ENCODE results near the gene RBM19. TPM values are rescaled to one million over a fixed set of nuclear protein-coding genes. Genes with fewer than 3 reads are reported as not detected.
"Not testable (repeated sequence)": the region's sequence is repeated elsewhere in the genome, so short reads cannot be mapped to it uniquely, and the experiment has no call there.

The RBM19 gene
- total RNA-seq, 2 experiments from 2014 or later, result 66.9 to 67.7 TPM

GRCh38 chr12:113813229-113813541, 152.9 kb downstream of the RBM19 start:
- ATAC-seq, result no peak
- TF ChIP-seq CTCF (IDR thresholded peaks at IDR 0.05), result no peak
- intact Hi-C loops (cut with micrococcal nuclease), result no loop called here
- no peaks in the 10 kb centered on the region for H3K4me1 Mint-ChIP-seq (ENCODE audit: low read depth)
- H3K4me3 Mint-ChIP-seq, result no peak overlapping the region
- ChIA-PET POLR2A (no interaction called here), CTCF (no interaction called here)
- H3K9me3 Mint-ChIP-seq, result peaks cover 4% of the 10 kb centered on the region
- H3K27ac Mint-ChIP-seq, result no peak overlapping the region
- H3K27me3 Mint-ChIP-seq, result no peaks in the 10 kb centered on the region
- peaks cover 50% of the 10 kb centered on the region for H3K36me3 Mint-ChIP-seq (ENCODE audit: low read depth)
- no peak for DNase-seq

DNA sequence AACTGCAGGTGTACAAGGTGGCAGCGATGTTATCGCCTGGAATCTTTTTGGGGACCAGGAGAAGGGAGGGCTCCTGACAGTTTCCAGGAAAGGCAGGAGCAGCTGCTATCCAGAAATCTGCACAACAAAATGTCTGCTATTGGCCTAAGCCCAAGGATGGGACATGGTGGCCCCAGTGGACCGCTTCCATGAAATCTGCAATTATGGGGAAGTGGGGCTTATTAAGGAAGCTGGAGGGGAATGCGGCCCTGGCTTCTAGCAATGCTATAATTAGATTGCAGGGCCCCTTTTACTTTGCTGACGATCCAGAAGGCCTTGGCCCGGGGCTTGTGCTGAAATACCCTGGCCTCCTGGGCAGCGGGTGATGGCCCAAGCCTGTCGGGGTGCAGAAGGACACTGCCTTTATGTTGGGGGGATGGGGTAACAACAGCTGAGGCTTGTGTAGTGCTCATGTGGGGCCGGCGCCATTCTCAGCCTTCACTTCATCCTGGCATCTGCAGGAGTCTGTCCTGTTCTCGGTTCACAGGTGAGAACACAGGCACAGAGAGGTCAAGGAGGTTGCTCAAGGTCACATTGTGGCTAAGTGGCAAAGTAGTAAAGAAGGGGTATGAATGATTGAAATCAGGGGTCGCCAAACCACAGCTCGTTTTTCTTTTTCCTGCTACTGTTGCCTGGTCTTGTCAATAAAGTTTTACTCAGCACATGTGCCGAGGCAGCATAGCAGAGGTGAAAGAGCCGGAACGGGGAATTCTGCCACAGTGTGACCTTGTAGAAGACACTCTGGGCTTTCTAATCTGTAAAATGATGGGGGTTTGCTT, 153.5 kb downstream of the RBM19 start:
- no peak for ATAC-seq
- no peak overlapping the region for H3K4me3 Mint-ChIP-seq
- intact Hi-C loops (cut with micrococcal nuclease), result no loop called here
- no peak for DNase-seq
- no peaks in the 10 kb centered on the region for H3K27me3 Mint-ChIP-seq
- POLR2A ChIA-PET, result no interaction called here
- no peak overlapping the region for H3K27ac Mint-ChIP-seq
- TF ChIP-seq CTCF (IDR thresholded peaks at IDR 0.05), result no peak
- H3K4me1 Mint-ChIP-seq (ENCODE audit: low read depth), result no peaks in the 10 kb centered on the region
- CTCF ChIA-PET, result no interaction called here
- peaks cover 54% of the 10 kb centered on the region for H3K36me3 Mint-ChIP-seq (ENCODE audit: low read depth)
- H3K9me3 Mint-ChIP-seq, result peaks cover 4% of the 10 kb centered on the region

GRCh38 chr12:113809462-113810220, 156.5 kb downstream of the RBM19 start:
- H3K9me3 Mint-ChIP-seq; H3K4me1 Mint-ChIP-seq (ENCODE audit: low read depth); POLR2A ChIA-PET; H3K27me3 Mint-ChIP-seq; intact Hi-C loops (cut with micrococcal nuclease); H3K27ac Mint-ChIP-seq; ATAC-seq; H3K4me3 Mint-ChIP-seq; CTCF ChIA-PET; DNase-seq: not testable (repeated sequence)
- peaks cover 33% of the 10 kb centered on the region for H3K36me3 Mint-ChIP-seq (ENCODE audit: low read depth)

GRCh38 chr12:113808095-113808951, 157.8 kb downstream of the RBM19 start:
- ChIA-PET POLR2A (no interaction called here), CTCF (interaction anchor here (0.6 kb wide), 1 partner anchor 171 kb away, joined by 3 read pairs; no protein-coding TSS in a partner anchor)
- peaks cover 8% of the 10 kb centered on the region for H3K9me3 Mint-ChIP-seq
- peaks cover 29% of the 10 kb centered on the region for H3K36me3 Mint-ChIP-seq (ENCODE audit: low read depth)
- no peak overlapping the region for H3K27ac Mint-ChIP-seq
- no peak for ATAC-seq
- no peaks in the 10 kb centered on the region for H3K4me1 Mint-ChIP-seq (ENCODE audit: low read depth)
- no peak overlapping the region for H3K4me3 Mint-ChIP-seq
- no peak for TF ChIP-seq CTCF (IDR thresholded peaks at IDR 0.05)
- no peak for DNase-seq
- intact Hi-C loops (cut with micrococcal nuclease), result no loop called here
- no peaks in the 10 kb centered on the region for H3K27me3 Mint-ChIP-seq

DNA sequence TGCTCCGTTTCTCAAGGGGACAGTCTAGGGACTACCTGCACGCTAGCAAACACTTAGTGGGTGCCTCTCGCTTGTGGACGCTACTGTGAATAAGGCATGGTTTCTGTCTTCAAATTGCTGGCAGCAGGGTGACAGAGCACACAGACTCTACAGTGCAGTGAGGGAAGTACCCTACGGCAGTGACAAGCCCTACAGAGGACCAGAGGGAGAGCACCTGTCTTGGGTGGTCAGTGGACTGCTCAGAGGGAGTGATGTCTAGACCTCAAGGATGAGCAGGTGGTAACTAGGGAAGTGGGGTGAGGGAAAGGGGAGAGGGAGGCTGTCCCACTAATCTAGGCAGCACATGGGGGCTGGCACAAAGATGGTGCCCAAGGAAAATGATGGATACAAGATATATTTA, 160.5 kb downstream of the RBM19 start:
- CTCF ChIA-PET, result no interaction called here

More for the DNA sequence above, 160.5 kb downstream of the RBM19 start:
- DNase-seq (no peak), ATAC-seq (no peak)
- H3K36me3 Mint-ChIP-seq (ENCODE audit: low read depth), result peaks cover 23% of the 10 kb centered on the region
- intact Hi-C loops (cut with micrococcal nuclease), result no loop called here
- H3K27me3 Mint-ChIP-seq, result no peaks in the 10 kb centered on the region
- no peak for TF ChIP-seq CTCF (IDR thresholded peaks at IDR 0.05)
- no peak overlapping the region for H3K4me3 Mint-ChIP-seq
- H3K4me1 Mint-ChIP-seq (ENCODE audit: low read depth), result no peaks in the 10 kb centered on the region
- H3K27ac Mint-ChIP-seq, result no peak overlapping the region
- H3K9me3 Mint-ChIP-seq, result peaks cover 8% of the 10 kb centered on the region
- POLR2A ChIA-PET, result no interaction called here
